Liver (tissue), 9 donors: ENCODE results near the gene DMD. TPM values are rescaled to one million over a fixed set of nuclear protein-coding genes. Genes with fewer than 3 reads are reported as not detected.

Experiments used
- DNase-seq: peaks from one replicate; pipeline ENCODE4 v3.0.0-alpha.2; 2017; ENCODE audit warnings: low spot score
- H3K27ac ChIP-seq, 2 donors: one replicate each; pipeline ENCODE4 v1.7.0; 2013; ENCODE audit warnings: inconsistent platforms in 2 of 2, low read length in 2 of 2, control low read depth in 1 of 2, low read depth in 1 of 2, mild to moderate bottlenecking in 1 of 2
- H3K27me3 ChIP-seq, 4 donors: one replicate each; pipeline versions ENCODE4 v1.6.1 to v1.7.0; 2013; ENCODE audit warnings: low read length in 3 of 4, inconsistent platforms in 1 of 4, mild to moderate bottlenecking in 1 of 4, moderate library complexity in 1 of 4; ENCODE audit not compliant: control insufficient read depth in 4 of 4, insufficient read depth in 4 of 4
- H3K36me3 ChIP-seq, 4 donors: one replicate each; pipeline versions ENCODE4 v1.6.1 to v1.7.0; 2013; ENCODE audit warnings: low read length in 3 of 4, mild to moderate bottlenecking in 3 of 4, low read depth in 1 of 4, moderate library complexity in 1 of 4; ENCODE audit not compliant: control insufficient read depth in 4 of 4, insufficient read depth in 3 of 4
- H3K4me1 ChIP-seq, 4 donors: one replicate each; pipeline versions ENCODE4 v1.6.1 to v1.7.0; 2013; ENCODE audit warnings: low read length in 3 of 4, mild to moderate bottlenecking in 3 of 4, moderate library complexity in 1 of 4; ENCODE audit not compliant: control insufficient read depth in 4 of 4, insufficient read depth in 4 of 4
- H3K4me3 ChIP-seq, 3 donors: one replicate each; pipeline versions ENCODE4 v1.6.1 to v1.7.0; 2013; ENCODE audit warnings: low read length in 3 of 3, control low read depth in 1 of 3, low read depth in 1 of 3, mild to moderate bottlenecking in 1 of 3
- H3K9ac ChIP-seq, 2 donors: one replicate each; pipeline ENCODE4 v1.7.0; 2013; ENCODE audit warnings: low read length in 2 of 2, mild to moderate bottlenecking in 2 of 2, moderate library complexity in 2 of 2, control low read depth in 1 of 2, low read depth in 1 of 2
- H3K9me3 ChIP-seq, 4 donors: one replicate each; pipeline versions ENCODE4 v1.6.1 to v1.7.0; 2013; ENCODE audit warnings: low read length in 3 of 4; ENCODE audit not compliant: control insufficient read depth in 4 of 4
- EGR1 ChIP-seq, 2 donors: IDR thresholded peaks; 2 replicates each; pipeline ENCODE4 v1.6.1; 2016 to 2018; ENCODE audit warnings: antibody characterized with exemption in 2 of 2, low read depth in 2 of 2
- HNF4A ChIP-seq, 2 donors: conservative IDR thresholded peaks; 2 replicates each; pipeline ENCODE4 v1.6.1; 2016; ENCODE audit warnings: antibody characterized with exemption in 2 of 2, mild to moderate bottlenecking in 2 of 2
- HNF4G ChIP-seq: IDR thresholded peaks from 2 replicates; pipeline ENCODE4 v1.6.1; 2016; ENCODE audit warnings: antibody characterized with exemption
- SP1 ChIP-seq: IDR thresholded peaks from 2 replicates; pipeline ENCODE4 v1.6.1; 2018; ENCODE audit warnings: antibody characterized with exemption, mild to moderate bottlenecking
- TAF1 ChIP-seq: conservative IDR thresholded peaks from 2 replicates; pipeline ENCODE4 v1.6.1; 2016; ENCODE audit warnings: antibody characterized with exemption, mild to moderate bottlenecking
- YY1 ChIP-seq: IDR thresholded peaks from 2 replicates; pipeline ENCODE4 v1.6.1; 2016; ENCODE audit warnings: antibody characterized with exemption, mild to moderate bottlenecking
- WGBS: extraction: QIAGEN DNeasy Blood & Tissue Kit; methylation state at CpG from one replicate; pipeline ENCODE4 v1.1.7; 2013; 5-methylcytosine and 5-hydroxymethylcytosine counted together
- polyA plus RNA-seq, 2 donors: library from polyadenylated mRNA; stranded (reverse) in 1 of 2; unstranded in 1 of 2; fragments of 200-250 nt in 1 of 2; fragments of >200 nt in 1 of 2; fragmentation: Nextera tagmentation in 1 of 2; extraction: Ambion mirVana in 1 of 2; gene quantifications; one replicate each; pipeline versions ENCODE4 v1.2.1 to v1.2.3, GENCODE V29; 2013 to 2015
- total RNA-seq, 2 donors: library from RNA; depleted of rRNA; stranded (reverse); fragments of >200 nt; gene quantifications; one replicate each; pipeline ENCODE4 v1.2.3, GENCODE V29; 2014
- TF ChIP-seq, protein P1 (sequence below): IDR thresholded peaks from 2 replicates; pipeline ENCODE4 v1.6.1; 2016; ENCODE audit warnings: antibody characterized with exemption
- TF ChIP-seq, protein P2 (sequence below): IDR thresholded peaks from 2 replicates; pipeline ENCODE4 v1.6.1; 2016; ENCODE audit warnings: antibody characterized with exemption
- TF ChIP-seq, protein P3 (sequence below): IDR thresholded peaks from 2 replicates; pipeline ENCODE4 v1.6.1; 2016; ENCODE audit warnings: antibody characterized with exemption, mild to moderate bottlenecking
- donor health status: healthy.
- donor health status: healthy.
- donor health status: healthy.
- donor health status: healthy.
- donor health status: healthy.

Gene DMD
- total and polyA plus RNA-seq, 4 donors: 14.6 to 61.9 (median 23.9) TPM

DNA sequence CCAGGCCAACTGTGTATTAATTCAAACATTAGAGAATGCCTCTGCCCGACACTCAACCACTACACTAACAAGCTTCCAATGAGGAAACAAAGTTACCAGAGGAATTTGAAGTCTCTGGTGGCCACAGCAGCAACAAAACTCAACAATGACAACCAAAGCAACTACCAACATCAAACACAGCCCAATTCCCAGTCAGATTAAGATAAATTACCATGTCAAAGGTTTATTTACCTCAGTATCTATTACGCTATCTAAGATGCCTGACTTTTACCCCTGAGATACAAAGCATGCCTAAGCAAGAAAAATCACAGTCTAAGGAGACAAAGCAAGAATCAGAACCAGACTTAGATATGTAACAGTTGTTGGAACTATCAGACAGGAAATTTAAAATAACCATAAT, 1909.4 kb downstream of the DMD start:
- H3K4me3 ChIP-seq: no peak overlapping the region
- peak overlapping the region in 1 of 2 donors; percentile 44 for H3K27ac ChIP-seq
- 50% methylated on average over 2 of the region's 2 CpGs for WGBS
- TF ChIP-seq YY1 (no peak), EGR1 (IDR thresholded peaks at IDR 0.05; ENCODE audit: low read depth in 2 of 2) (no peak), HNF4A (conservative IDR thresholded peaks at IDR 0.05) (peak in 1 of 2 donors; percentile 7)
- TF ChIP-seq, protein P1, sequence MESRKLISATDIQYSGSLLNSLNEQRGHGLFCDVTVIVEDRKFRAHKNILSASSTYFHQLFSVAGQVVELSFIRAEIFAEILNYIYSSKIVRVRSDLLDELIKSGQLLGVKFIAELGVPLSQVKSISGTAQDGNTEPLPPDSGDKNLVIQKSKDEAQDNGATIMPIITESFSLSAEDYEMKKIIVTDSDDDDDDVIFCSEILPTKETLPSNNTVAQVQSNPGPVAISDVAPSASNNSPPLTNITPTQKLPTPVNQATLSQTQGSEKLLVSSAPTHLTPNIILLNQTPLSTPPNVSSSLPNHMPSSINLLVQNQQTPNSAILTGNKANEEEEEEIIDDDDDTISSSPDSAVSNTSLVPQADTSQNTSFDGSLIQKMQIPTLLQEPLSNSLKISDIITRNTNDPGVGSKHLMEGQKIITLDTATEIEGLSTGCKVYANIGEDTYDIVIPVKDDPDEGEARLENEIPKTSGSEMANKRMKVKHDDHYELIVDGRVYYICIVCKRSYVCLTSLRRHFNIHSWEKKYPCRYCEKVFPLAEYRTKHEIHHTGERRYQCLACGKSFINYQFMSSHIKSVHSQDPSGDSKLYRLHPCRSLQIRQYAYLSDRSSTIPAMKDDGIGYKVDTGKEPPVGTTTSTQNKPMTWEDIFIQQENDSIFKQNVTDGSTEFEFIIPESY: no peak
- no peak overlapping the region for H3K9ac ChIP-seq
- H3K4me1 ChIP-seq: peaks cover 2 to 25% (median 10%) of the 10 kb centered on the region in 4 donors
- no peaks in the 10 kb centered on the region for H3K36me3 ChIP-seq
- H3K9me3 ChIP-seq: peaks cover 0 to 2% (median 0%) of the 10 kb centered on the region in 4 donors
- no peaks in the 10 kb centered on the region for H3K27me3 ChIP-seq
- DNase-seq: no peak

DNA sequence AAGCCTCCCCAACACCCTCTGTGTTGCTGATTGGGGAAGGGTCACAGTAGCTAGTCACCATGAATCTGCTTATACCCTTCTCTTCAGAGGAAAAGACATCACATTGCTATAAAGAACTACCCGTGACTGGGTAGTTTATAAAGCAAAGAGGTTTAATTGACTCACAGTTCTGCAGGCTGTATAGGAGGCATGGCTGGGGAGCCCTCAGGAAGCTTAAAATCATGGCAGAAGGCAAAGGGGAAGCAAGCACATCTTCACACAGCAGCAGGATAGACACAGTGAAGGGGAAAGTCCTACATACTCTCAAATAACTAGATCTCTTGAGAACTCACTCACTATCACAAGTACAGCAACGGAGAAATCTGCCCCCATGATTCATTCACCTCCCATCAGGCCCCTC, 1910.1 kb downstream of the DMD start:
- Histone ChIP-seq H3K4me1 (peaks cover 2 to 25% (median 10%) of the 10 kb centered on the region in 4 donors), H3K27ac (no peak overlapping the region), H3K4me3 (no peak overlapping the region), H3K9me3 (peaks cover 0 to 2% (median 0%) of the 10 kb centered on the region in 4 donors), H3K36me3 (no peaks in the 10 kb centered on the region), H3K9ac (no peak overlapping the region), H3K27me3 (no peaks in the 10 kb centered on the region)
- 86% methylated on average over 2 of the region's 2 CpGs for WGBS
- no peak for DNase-seq
- no peak for TF ChIP-seq HNF4G
- TF ChIP-seq, protein P1: no peak

DNA sequence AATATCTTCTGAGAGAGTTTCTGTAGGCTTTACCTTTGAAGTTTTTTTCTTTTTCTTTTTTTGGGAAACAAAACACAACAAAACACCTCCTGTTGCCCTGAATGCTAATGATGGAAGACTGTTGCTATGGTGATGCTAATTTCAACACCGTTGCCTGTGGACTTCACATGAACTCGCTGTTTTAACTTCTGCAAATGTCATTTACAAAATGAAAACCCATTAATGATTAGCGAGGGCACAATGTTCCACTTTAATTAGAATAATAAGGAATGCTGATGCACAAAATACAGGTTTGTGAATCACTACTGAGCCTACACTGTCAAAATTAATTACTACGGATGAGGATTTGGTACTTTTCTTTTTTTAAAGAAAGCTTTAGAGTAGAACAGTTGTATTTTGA, 1912.4 kb downstream of the DMD start:
- H3K36me3 ChIP-seq: no peaks in the 10 kb centered on the region
- H3K9ac ChIP-seq: no peak overlapping the region
- no peaks in the 10 kb centered on the region for H3K27me3 ChIP-seq
- TF ChIP-seq HNF4A (conservative IDR thresholded peaks at IDR 0.05) (peak in 1 of 2 donors; percentile 9), TAF1 (no peak), SP1 (peak; percentile 38), EGR1 (IDR thresholded peaks at IDR 0.05; ENCODE audit: low read depth in 2 of 2) (no peak), YY1 (peak; percentile 24)
- TF ChIP-seq, protein P2, sequence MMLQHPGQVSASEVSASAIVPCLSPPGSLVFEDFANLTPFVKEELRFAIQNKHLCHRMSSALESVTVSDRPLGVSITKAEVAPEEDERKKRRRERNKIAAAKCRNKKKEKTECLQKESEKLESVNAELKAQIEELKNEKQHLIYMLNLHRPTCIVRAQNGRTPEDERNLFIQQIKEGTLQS: no peak
- TF ChIP-seq, protein P3, sequence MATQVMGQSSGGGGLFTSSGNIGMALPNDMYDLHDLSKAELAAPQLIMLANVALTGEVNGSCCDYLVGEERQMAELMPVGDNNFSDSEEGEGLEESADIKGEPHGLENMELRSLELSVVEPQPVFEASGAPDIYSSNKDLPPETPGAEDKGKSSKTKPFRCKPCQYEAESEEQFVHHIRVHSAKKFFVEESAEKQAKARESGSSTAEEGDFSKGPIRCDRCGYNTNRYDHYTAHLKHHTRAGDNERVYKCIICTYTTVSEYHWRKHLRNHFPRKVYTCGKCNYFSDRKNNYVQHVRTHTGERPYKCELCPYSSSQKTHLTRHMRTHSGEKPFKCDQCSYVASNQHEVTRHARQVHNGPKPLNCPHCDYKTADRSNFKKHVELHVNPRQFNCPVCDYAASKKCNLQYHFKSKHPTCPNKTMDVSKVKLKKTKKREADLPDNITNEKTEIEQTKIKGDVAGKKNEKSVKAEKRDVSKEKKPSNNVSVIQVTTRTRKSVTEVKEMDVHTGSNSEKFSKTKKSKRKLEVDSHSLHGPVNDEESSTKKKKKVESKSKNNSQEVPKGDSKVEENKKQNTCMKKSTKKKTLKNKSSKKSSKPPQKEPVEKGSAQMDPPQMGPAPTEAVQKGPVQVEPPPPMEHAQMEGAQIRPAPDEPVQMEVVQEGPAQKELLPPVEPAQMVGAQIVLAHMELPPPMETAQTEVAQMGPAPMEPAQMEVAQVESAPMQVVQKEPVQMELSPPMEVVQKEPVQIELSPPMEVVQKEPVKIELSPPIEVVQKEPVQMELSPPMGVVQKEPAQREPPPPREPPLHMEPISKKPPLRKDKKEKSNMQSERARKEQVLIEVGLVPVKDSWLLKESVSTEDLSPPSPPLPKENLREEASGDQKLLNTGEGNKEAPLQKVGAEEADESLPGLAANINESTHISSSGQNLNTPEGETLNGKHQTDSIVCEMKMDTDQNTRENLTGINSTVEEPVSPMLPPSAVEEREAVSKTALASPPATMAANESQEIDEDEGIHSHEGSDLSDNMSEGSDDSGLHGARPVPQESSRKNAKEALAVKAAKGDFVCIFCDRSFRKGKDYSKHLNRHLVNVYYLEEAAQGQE: no peak
- H3K9me3 ChIP-seq: peaks cover 0 to 2% (median 0%) of the 10 kb centered on the region in 4 donors
- H3K4me1 ChIP-seq: peaks cover 0 to 22% (median 9%) of the 10 kb centered on the region in 4 donors
- DNase-seq: no peak
- H3K4me3 ChIP-seq: no peak overlapping the region
- H3K27ac ChIP-seq: no peak overlapping the region
- WGBS: 35% methylated on average over 4 of the region's 4 CpGs
